Measurements from ENCODE around the gene XRCC6. TPM values are rescaled to one million over a fixed set of nuclear protein-coding genes. Genes with fewer than 3 reads are reported as not detected.

Gene XRCC6
- total RNA-seq, 1 experiment from 2014 or later: 414 TPM

- H3K27ac Mint-ChIP-seq (ENCODE audit: unreplicated experiment): peak overlapping the region; percentile 50
- Histone ChIP-seq H3K4me3 (ENCODE audit: low read depth, low read length) (no peak overlapping the region), H3K4me1 (peaks cover 17% of the 10 kb centered on the region), H3K9me3 (no peaks in the 10 kb centered on the region), H3K36me3 (ENCODE audit: control insufficient read depth, insufficient read depth, low read length) (no peaks in the 10 kb centered on the region; the same call in 1 of the 2 replicates), H3K27me3 (replicated peaks; ENCODE audit: control insufficient read depth, insufficient read depth, low read length) (no peaks in the 10 kb centered on the region)
- no peaks in the 10 kb centered on the region for H3K4me1 Mint-ChIP-seq (ENCODE audit: low read depth, unreplicated experiment)
- DNase-seq: no peak
- ChIA-PET CTCF (no interaction called here), POLR2A (no interaction called here)
- H3K9me3 Mint-ChIP-seq (ENCODE audit: unreplicated experiment): no peaks in the 10 kb centered on the region
- H3K36me3 Mint-ChIP-seq (ENCODE audit: insufficient read depth, unreplicated experiment): peaks cover 6% of the 10 kb centered on the region
- H3K4me3 Mint-ChIP-seq (ENCODE audit: unreplicated experiment): no peak overlapping the region
- no peaks in the 10 kb centered on the region for H3K27me3 Mint-ChIP-seq (ENCODE audit: insufficient read depth, unreplicated experiment)
- intact Hi-C loops (cut with micrococcal nuclease; ENCODE audit: unreplicated experiment): loop anchor here (10.0 kb wide), 1 partner anchor 490 kb away; the partner anchor contains the start of genes NAGA, PHETA2 and SMDT1
- BruUV-seq (replicated peaks): no TSS peak
- TF ChIP-seq, protein P1, sequence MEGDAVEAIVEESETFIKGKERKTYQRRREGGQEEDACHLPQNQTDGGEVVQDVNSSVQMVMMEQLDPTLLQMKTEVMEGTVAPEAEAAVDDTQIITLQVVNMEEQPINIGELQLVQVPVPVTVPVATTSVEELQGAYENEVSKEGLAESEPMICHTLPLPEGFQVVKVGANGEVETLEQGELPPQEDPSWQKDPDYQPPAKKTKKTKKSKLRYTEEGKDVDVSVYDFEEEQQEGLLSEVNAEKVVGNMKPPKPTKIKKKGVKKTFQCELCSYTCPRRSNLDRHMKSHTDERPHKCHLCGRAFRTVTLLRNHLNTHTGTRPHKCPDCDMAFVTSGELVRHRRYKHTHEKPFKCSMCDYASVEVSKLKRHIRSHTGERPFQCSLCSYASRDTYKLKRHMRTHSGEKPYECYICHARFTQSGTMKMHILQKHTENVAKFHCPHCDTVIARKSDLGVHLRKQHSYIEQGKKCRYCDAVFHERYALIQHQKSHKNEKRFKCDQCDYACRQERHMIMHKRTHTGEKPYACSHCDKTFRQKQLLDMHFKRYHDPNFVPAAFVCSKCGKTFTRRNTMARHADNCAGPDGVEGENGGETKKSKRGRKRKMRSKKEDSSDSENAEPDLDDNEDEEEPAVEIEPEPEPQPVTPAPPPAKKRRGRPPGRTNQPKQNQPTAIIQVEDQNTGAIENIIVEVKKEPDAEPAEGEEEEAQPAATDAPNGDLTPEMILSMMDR (IDR thresholded peaks at IDR 0.05; ENCODE audit: insufficient read depth in 1 of 2, low read depth in 1 of 2, low read length in 1 of 2, severe bottlenecking in 1 of 2, unreplicated experiment in 1 of 2): no peak
These were observed 36.2 kb upstream of the XRCC6 start for GRCh38 chr22:41584881-41585280.

- TF ChIP-seq, protein P1 (IDR thresholded peaks at IDR 0.05; ENCODE audit: insufficient read depth in 1 of 2, low read depth in 1 of 2, low read length in 1 of 2, severe bottlenecking in 1 of 2, unreplicated experiment in 1 of 2): no peak
- ChIA-PET POLR2A (no interaction called here), CTCF (interaction anchor here (1.2 kb wide), 1 partner anchor 9 kb away, joined by 3 read pairs; no protein-coding TSS in a partner anchor)
- intact Hi-C loops (cut with micrococcal nuclease; ENCODE audit: unreplicated experiment): loop anchor here (10.0 kb wide), 1 partner anchor 489 kb away; the partner anchor contains the start of genes NAGA, PHETA2 and SMDT1
- Mint-ChIP-seq H3K27me3 (ENCODE audit: insufficient read depth, unreplicated experiment) (no peaks in the 10 kb centered on the region), H3K9me3 (ENCODE audit: unreplicated experiment) (no peaks in the 10 kb centered on the region), H3K36me3 (ENCODE audit: insufficient read depth, unreplicated experiment) (peaks cover 9% of the 10 kb centered on the region), H3K27ac (ENCODE audit: unreplicated experiment) (no peak overlapping the region), H3K4me1 (ENCODE audit: low read depth, unreplicated experiment) (no peaks in the 10 kb centered on the region), H3K4me3 (ENCODE audit: unreplicated experiment) (no peak overlapping the region)
- Histone ChIP-seq H3K9me3 (no peaks in the 10 kb centered on the region), H3K4me3 (ENCODE audit: low read depth, low read length) (no peak overlapping the region), H3K4me1 (peaks cover 17% of the 10 kb centered on the region), H3K36me3 (ENCODE audit: control insufficient read depth, insufficient read depth, low read length) (no peaks in the 10 kb centered on the region; the same call in 1 of the 2 replicates), H3K27me3 (replicated peaks; ENCODE audit: control insufficient read depth, insufficient read depth, low read length) (no peaks in the 10 kb centered on the region)
- no TSS peak for BruUV-seq (replicated peaks)
- DNase-seq: no peak
These were observed 35.2 kb upstream of the XRCC6 start for GRCh38 chr22:41585898-41586297.

DNA sequence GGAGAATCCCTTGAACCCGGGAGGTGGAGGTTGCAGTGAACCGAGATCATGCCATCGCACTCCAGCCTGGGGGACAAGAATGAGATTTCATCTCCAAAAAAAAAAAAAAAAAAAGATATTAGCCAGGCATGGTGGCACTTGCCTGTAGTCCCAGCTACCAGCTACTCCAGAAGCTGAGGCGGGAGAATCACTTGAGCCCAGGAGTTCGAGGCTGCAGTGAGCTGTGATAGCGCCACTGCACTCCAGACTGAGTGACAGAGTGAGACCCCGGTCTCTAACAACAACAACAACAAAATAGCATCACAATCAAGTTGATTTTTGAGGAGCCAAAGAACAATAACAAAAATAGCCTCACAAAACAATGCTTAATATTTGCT lies 33.8 kb upstream of the XRCC6 start:
- peaks cover 17% of the 10 kb centered on the region for H3K4me1 ChIP-seq
- Mint-ChIP-seq H3K9me3 (ENCODE audit: unreplicated experiment) (no peaks in the 10 kb centered on the region), H3K27me3 (ENCODE audit: insufficient read depth, unreplicated experiment) (no peaks in the 10 kb centered on the region), H3K27ac (ENCODE audit: unreplicated experiment) (peak overlapping the region; percentile 35), H3K4me1 (ENCODE audit: low read depth, unreplicated experiment) (no peaks in the 10 kb centered on the region), H3K4me3 (ENCODE audit: unreplicated experiment) (no peak overlapping the region), H3K36me3 (ENCODE audit: insufficient read depth, unreplicated experiment) (peaks cover 9% of the 10 kb centered on the region)
- H3K36me3 ChIP-seq (ENCODE audit: control insufficient read depth, insufficient read depth, low read length): no peaks in the 10 kb centered on the region; the same call in 1 of the 2 replicates
- no peak overlapping the region for H3K4me3 ChIP-seq (ENCODE audit: low read depth, low read length)
- no peaks in the 10 kb centered on the region for H3K27me3 ChIP-seq (replicated peaks; ENCODE audit: control insufficient read depth, insufficient read depth, low read length)
- no TSS peak for BruUV-seq (replicated peaks)
- H3K9me3 ChIP-seq: no peaks in the 10 kb centered on the region
- no peak for DNase-seq
- ChIA-PET CTCF (no interaction called here), POLR2A (interaction anchor here (0.6 kb wide), 1 partner anchor 54 kb away, joined by 3 read pairs; no protein-coding TSS in a partner anchor)
- TF ChIP-seq, protein P1 (IDR thresholded peaks at IDR 0.05; ENCODE audit: insufficient read depth in 1 of 2, low read depth in 1 of 2, low read length in 1 of 2, severe bottlenecking in 1 of 2, unreplicated experiment in 1 of 2): no peak
- intact Hi-C loops (cut with micrococcal nuclease; ENCODE audit: unreplicated experiment): loop anchor here (10.0 kb wide), 1 partner anchor 487 kb away; the partner anchor contains the start of genes NAGA, PHETA2 and SMDT1
